ENCODE data around the gene SNRNP40. TPM values are rescaled to one million over a fixed set of nuclear protein-coding genes. Genes with fewer than 3 reads are reported as not detected.

The SNRNP40 gene
- polyA plus RNA-seq (2013): 42.4 TPM

GRCh38 chr1:31296486-31297276, at the start of gene SNRNP40, which contains the start of gene ZCCHC17:
Gene SNRNP40 (minus strand): TSS chr1:31296788. CDS start chr1:31296751, 37 bp downstream.
Gene ZCCHC17 (plus strand): TSS chr1:31297032. CDS start chr1:31310099, 13,067 bp downstream.
- Histone ChIP-seq H3K4me3 (ENCODE audit: control insufficient read depth in 1 of 7, extremely low read depth in 1 of 7, insufficient read depth in 4 of 7, low read depth in 2 of 7, low read length in 6 of 7) (peak within 1 kb of the TSS; percentile 83 to 98 (median 97)), H3K27me3 (replicated peaks in 2 of 5; ENCODE audit: control insufficient read depth in 4 of 5, insufficient read depth in 5 of 5, low read length in 4 of 5) (no peaks in the 10 kb centered on the region)
- CTCF ChIA-PET: interaction anchor here (1.0 kb wide), 2 partner anchors 10 to 21 kb away, joined by 3 to 7 read pairs; no protein-coding TSS in a partner anchor

GRCh38 chr1:31345635-31346034, 49.0 kb upstream of the SNRNP40 start:
- WGBS (ENCODE audit: insufficient coverage): no CpG with 5 or more reads among the region's 2 CpGs
- no peak overlapping the region for H3K27ac ChIP-seq (ENCODE audit: insufficient read depth in 1 of 2, low read depth in 1 of 2, low read length in 2 of 2, poor library complexity in 1 of 2, severe bottlenecking in 2 of 2)
- H3K27me3 ChIP-seq (replicated peaks in 2 of 5; ENCODE audit: control insufficient read depth in 4 of 5, insufficient read depth in 5 of 5, low read length in 4 of 5): no peaks in the 10 kb centered on the region
- DNase-seq: no peak
- POLR2A ChIA-PET: no interaction called here
- H3K4me3 ChIP-seq (ENCODE audit: control insufficient read depth in 1 of 7, extremely low read depth in 1 of 7, insufficient read depth in 4 of 7, low read depth in 2 of 7, low read length in 6 of 7): no peak overlapping the region
- no peaks in the 10 kb centered on the region for H3K9me3 ChIP-seq (ENCODE audit: control extremely low read depth in 1 of 5, control insufficient read depth in 4 of 5, insufficient read depth in 2 of 5, low read depth in 1 of 5, low read length in 4 of 5)
- CTCF ChIA-PET: no interaction called here
- peaks cover 3 to 29% (median 23%) of the 10 kb centered on the region in 4 experiments for H3K36me3 ChIP-seq (ENCODE audit: control insufficient read depth in 4 of 4, insufficient read depth in 4 of 4, low read length in 3 of 4)
- H3K4me1 ChIP-seq (ENCODE audit: control extremely low read depth in 1 of 4, control insufficient read depth in 4 of 4, insufficient read depth in 4 of 4, low read length in 3 of 4): no peaks in the 10 kb centered on the region

More at GRCh38 chr1:31296486-31297276, at the start of gene SNRNP40, which contains the start of gene ZCCHC17:
- WGBS (ENCODE audit: insufficient coverage): 0% methylated on average over 38 of the region's 53 CpGs
- POLR2A ChIA-PET: interaction anchor here (0.9 to 1.3 kb wide), 2 partner anchors 16 to 186 kb away, joined by 3 read pairs; no protein-coding TSS in a partner anchor
- peaks cover 6 to 25% (median 19%) of the 10 kb centered on the region in 4 experiments for H3K36me3 ChIP-seq (ENCODE audit: control insufficient read depth in 4 of 4, insufficient read depth in 4 of 4, low read length in 3 of 4)
- peak within 1 kb of the TSS; percentile 91 to 96 for H3K27ac ChIP-seq (ENCODE audit: insufficient read depth in 1 of 2, low read depth in 1 of 2, low read length in 2 of 2, poor library complexity in 1 of 2, severe bottlenecking in 2 of 2)
- H3K4me1 ChIP-seq (ENCODE audit: control extremely low read depth in 1 of 4, control insufficient read depth in 4 of 4, insufficient read depth in 4 of 4, low read length in 3 of 4): peaks cover 11 to 35% (median 16%) of the 10 kb centered on the region in 4 experiments
- peak; percentile 99 to 100 (median 100) for DNase-seq
- no peaks in the 10 kb centered on the region for H3K9me3 ChIP-seq (ENCODE audit: control extremely low read depth in 1 of 5, control insufficient read depth in 4 of 5, insufficient read depth in 2 of 5, low read depth in 1 of 5, low read length in 4 of 5)

DNA sequence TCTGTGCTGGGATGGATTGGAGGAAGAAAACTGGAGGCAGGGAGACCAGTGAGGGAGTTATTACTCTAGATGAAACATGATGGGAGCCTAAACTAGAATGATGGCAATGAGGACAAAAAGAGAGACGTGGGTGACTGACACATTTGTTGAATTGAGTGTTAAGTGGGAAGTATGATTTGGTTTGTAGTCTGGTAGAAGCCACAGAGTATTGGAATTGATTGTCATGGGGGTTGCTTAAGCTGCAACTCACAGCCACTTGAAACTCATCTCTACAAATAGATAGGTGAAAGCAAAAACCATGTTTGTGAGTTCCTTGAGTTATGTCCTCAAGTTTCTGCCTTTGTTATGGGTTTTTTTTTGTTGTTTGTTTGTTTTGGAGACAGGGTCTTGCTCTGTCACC, 47.9 kb upstream of the SNRNP40 start:
- H3K36me3 ChIP-seq (ENCODE audit: control insufficient read depth in 4 of 4, insufficient read depth in 4 of 4, low read length in 3 of 4): peaks cover 4 to 27% (median 21%) of the 10 kb centered on the region in 4 experiments
- H3K9me3 ChIP-seq (ENCODE audit: control extremely low read depth in 1 of 5, control insufficient read depth in 4 of 5, insufficient read depth in 2 of 5, low read depth in 1 of 5, low read length in 4 of 5): no peaks in the 10 kb centered on the region
- H3K4me1 ChIP-seq (ENCODE audit: control extremely low read depth in 1 of 4, control insufficient read depth in 4 of 4, insufficient read depth in 4 of 4, low read length in 3 of 4): no peaks in the 10 kb centered on the region
- H3K4me3 ChIP-seq (ENCODE audit: control insufficient read depth in 1 of 7, extremely low read depth in 1 of 7, insufficient read depth in 4 of 7, low read depth in 2 of 7, low read length in 6 of 7): no peak overlapping the region
- POLR2A ChIA-PET: interaction anchor here (0.5 kb wide), 1 partner anchor 85 kb away, joined by 5 read pairs; no protein-coding TSS in a partner anchor
- DNase-seq: no peak
- H3K27ac ChIP-seq (ENCODE audit: insufficient read depth in 1 of 2, low read depth in 1 of 2, low read length in 2 of 2, poor library complexity in 1 of 2, severe bottlenecking in 2 of 2): no peak overlapping the region
- CTCF ChIA-PET: no interaction called here
- WGBS (ENCODE audit: insufficient coverage): 20% methylated on average over 1 of the region's 1 CpG
- H3K27me3 ChIP-seq (replicated peaks in 2 of 5; ENCODE audit: control insufficient read depth in 4 of 5, insufficient read depth in 5 of 5, low read length in 4 of 5): no peaks in the 10 kb centered on the region

GRCh38 chr1:31336687-31337467, 40.3 kb upstream of the SNRNP40 start:
- CTCF ChIA-PET: interaction anchor here (1.1 to 2.9 kb wide), 3 partner anchors 148 to 156 kb away, joined by 4 to 11 read pairs (median 6); no protein-coding TSS in a partner anchor
- DNase-seq: no peak
- WGBS (ENCODE audit: insufficient coverage): 100% methylated on average over 3 of the region's 10 CpGs

GRCh38 chr1:31335007-31335406, 38.4 kb upstream of the SNRNP40 start:
- ChIA-PET POLR2A (no interaction called here), CTCF (interaction anchor here (0.8 to 1.4 kb wide), 4 partner anchors 145 to 151 kb away, joined by 3 to 10 read pairs (median 4); no protein-coding TSS in a partner anchor)
- H3K4me3 ChIP-seq (ENCODE audit: control insufficient read depth in 1 of 7, extremely low read depth in 1 of 7, insufficient read depth in 4 of 7, low read depth in 2 of 7, low read length in 6 of 7): no peak overlapping the region
- H3K4me1 ChIP-seq (ENCODE audit: control extremely low read depth in 1 of 4, control insufficient read depth in 4 of 4, insufficient read depth in 4 of 4, low read length in 3 of 4): peaks cover 0 to 4% (median 1%) of the 10 kb centered on the region in 4 experiments
- peak; percentile 53 to 70 (median 67) for DNase-seq
- H3K36me3 ChIP-seq (ENCODE audit: control insufficient read depth in 4 of 4, insufficient read depth in 4 of 4, low read length in 3 of 4): peaks cover 2 to 13% (median 5%) of the 10 kb centered on the region in 4 experiments
- H3K9me3 ChIP-seq (ENCODE audit: control extremely low read depth in 1 of 5, control insufficient read depth in 4 of 5, insufficient read depth in 2 of 5, low read depth in 1 of 5, low read length in 4 of 5): no peaks in the 10 kb centered on the region
- no peak overlapping the region for H3K27ac ChIP-seq (ENCODE audit: insufficient read depth in 1 of 2, low read depth in 1 of 2, low read length in 2 of 2, poor library complexity in 1 of 2, severe bottlenecking in 2 of 2)
- H3K27me3 ChIP-seq (replicated peaks in 2 of 5; ENCODE audit: control insufficient read depth in 4 of 5, insufficient read depth in 5 of 5, low read length in 4 of 5): no peaks in the 10 kb centered on the region

More at GRCh38 chr1:31336687-31337467, 40.3 kb upstream of the SNRNP40 start:
- Histone ChIP-seq H3K27me3 (replicated peaks in 2 of 5; ENCODE audit: control insufficient read depth in 4 of 5, insufficient read depth in 5 of 5, low read length in 4 of 5) (no peaks in the 10 kb centered on the region), H3K36me3 (ENCODE audit: control insufficient read depth in 4 of 4, insufficient read depth in 4 of 4, low read length in 3 of 4) (peaks cover 2 to 16% (median 7%) of the 10 kb centered on the region in 4 experiments), H3K4me3 (ENCODE audit: control insufficient read depth in 1 of 7, extremely low read depth in 1 of 7, insufficient read depth in 4 of 7, low read depth in 2 of 7, low read length in 6 of 7) (no peak overlapping the region), H3K9me3 (ENCODE audit: control extremely low read depth in 1 of 5, control insufficient read depth in 4 of 5, insufficient read depth in 2 of 5, low read depth in 1 of 5, low read length in 4 of 5) (no peaks in the 10 kb centered on the region), H3K27ac (ENCODE audit: insufficient read depth in 1 of 2, low read depth in 1 of 2, low read length in 2 of 2, poor library complexity in 1 of 2, severe bottlenecking in 2 of 2) (no peak overlapping the region), H3K4me1 (ENCODE audit: control extremely low read depth in 1 of 4, control insufficient read depth in 4 of 4, insufficient read depth in 4 of 4, low read length in 3 of 4) (peaks cover 0 to 4% (median 1%) of the 10 kb centered on the region in 4 experiments)
- POLR2A ChIA-PET: interaction anchor here (0.5 kb wide), 1 partner anchor 73 kb away, joined by 3 read pairs; no protein-coding TSS in a partner anchor

DNA sequence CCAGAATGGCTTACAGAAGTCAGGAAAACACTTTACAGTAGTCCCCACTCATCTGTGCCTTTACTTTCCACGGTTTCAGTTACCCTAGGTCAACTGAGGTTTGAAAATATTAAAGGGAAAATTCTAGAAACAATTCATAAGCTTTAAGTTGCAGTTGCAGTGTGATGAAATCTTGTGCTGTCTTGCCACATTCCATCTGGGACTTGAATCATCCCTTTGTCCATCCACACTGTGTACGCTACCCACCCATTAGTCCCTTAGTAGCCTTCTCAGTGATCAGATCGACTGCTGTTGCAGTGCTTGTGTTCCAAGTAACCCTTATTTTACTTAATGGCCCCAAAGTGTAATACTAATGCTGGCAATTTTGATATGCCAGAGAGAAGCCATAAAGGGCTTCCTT, 30.8 kb upstream of the SNRNP40 start:
- Histone ChIP-seq H3K36me3 (ENCODE audit: control insufficient read depth in 4 of 4, insufficient read depth in 4 of 4, low read length in 3 of 4) (peaks cover 2 to 15% (median 8%) of the 10 kb centered on the region in 4 experiments), H3K9me3 (ENCODE audit: control extremely low read depth in 1 of 5, control insufficient read depth in 4 of 5, insufficient read depth in 2 of 5, low read depth in 1 of 5, low read length in 4 of 5) (no peaks in the 10 kb centered on the region), H3K27ac (ENCODE audit: insufficient read depth in 1 of 2, low read depth in 1 of 2, low read length in 2 of 2, poor library complexity in 1 of 2, severe bottlenecking in 2 of 2) (no peak overlapping the region), H3K4me1 (ENCODE audit: control extremely low read depth in 1 of 4, control insufficient read depth in 4 of 4, insufficient read depth in 4 of 4, low read length in 3 of 4) (no peaks in the 10 kb centered on the region), H3K27me3 (replicated peaks in 2 of 5; ENCODE audit: control insufficient read depth in 4 of 5, insufficient read depth in 5 of 5, low read length in 4 of 5) (no peaks in the 10 kb centered on the region), H3K4me3 (ENCODE audit: control insufficient read depth in 1 of 7, extremely low read depth in 1 of 7, insufficient read depth in 4 of 7, low read depth in 2 of 7, low read length in 6 of 7) (no peak overlapping the region)
- ChIA-PET CTCF (interaction anchor here (0.8 to 1.2 kb wide), 2 partner anchors 142 to 147 kb away, joined by 3 to 4 read pairs; no protein-coding TSS in a partner anchor), POLR2A (no interaction called here)
- WGBS (ENCODE audit: insufficient coverage): 100% methylated on average over 2 of the region's 3 CpGs
- no peak for DNase-seq

All from common myeloid progenitor, CD34-positive (primary cell).